ENCODE results near the gene FSHB.

GRCh38 chr11:30206249-30206996, 24.4 kb upstream of the FSHB start:
- no peak for TF ChIP-seq CTCF (IDR thresholded peaks at IDR 0.05)
- no peak for TF ChIP-seq POLR2A (IDR thresholded peaks at IDR 0.05)
